Neural cell (in vitro differentiated cells): ENCODE measurements around the gene ACP7. TPM values are rescaled to one million over a fixed set of nuclear protein-coding genes. Genes with fewer than 3 reads are reported as not detected.

ENCODE experiments used
- H2AFZ ChIP-seq: fragments of 200-600, 300-800 bp; sonication (generic), shearing (Covaris generic); 2 replicates; pipeline ENCODE4 v1.6.0; 2014; ENCODE audit warnings: low read depth, mild to moderate bottlenecking, antibody characterized with exemption, low read length, moderate library complexity
- H3F3A ChIP-seq: fragments of 200-600 bp; shearing (Covaris generic); 2 replicates; pipeline ENCODE4 v1.6.1; 2016; ENCODE audit warnings: mild to moderate bottlenecking, moderate library complexity, mixed read lengths, antibody characterized with exemption, low read length; ENCODE audit not compliant: insufficient read depth, poor library complexity, severe bottlenecking
- H3K27ac ChIP-seq: fragments of 200-600, 300-800 bp; sonication (generic), shearing (Covaris generic); 2 replicates; pipeline ENCODE4 v1.5.1; 2014; ENCODE audit warnings: mild to moderate bottlenecking, low read length, moderate library complexity
- H3K27me3 ChIP-seq: fragments of 300-800, 200-600 bp; sonication (generic), shearing (Covaris generic); 2 replicates; pipeline ENCODE4 v1.6.0; 2014; ENCODE audit warnings: mild to moderate bottlenecking, low read depth, low read length, moderate library complexity; ENCODE audit not compliant: insufficient read depth
- H3K36me3 ChIP-seq: fragments of 300-800, 200-600 bp; sonication (generic), shearing (Covaris generic); 2 replicates; pipeline ENCODE4 v1.5.1; 2014; ENCODE audit warnings: mild to moderate bottlenecking, antibody characterized with exemption, low read length, moderate library complexity; ENCODE audit not compliant: insufficient read depth
- H3K4me2 ChIP-seq: fragments of 300-800, 200-600 bp; sonication (generic), shearing (Covaris generic); 2 replicates; pipeline ENCODE4 v1.6.0; 2014; ENCODE audit warnings: mild to moderate bottlenecking, low read length
- H3K4me3 ChIP-seq: fragments of 300-800, 200-600 bp; sonication (generic), shearing (Covaris generic); 2 replicates; pipeline ENCODE4 v1.5.1; 2014; ENCODE audit warnings: mild to moderate bottlenecking, low read length, moderate library complexity
- H3K79me2 ChIP-seq: fragments of 200-600 bp; shearing (Covaris generic); replicated peaks from 2 replicates; pipeline ENCODE4 v1.6.0; 2014; ENCODE audit warnings: mild to moderate bottlenecking, low read length, moderate library complexity; ENCODE audit not compliant: insufficient read depth
- H3K9ac ChIP-seq: fragments of 300-800, 200-600 bp; sonication (generic), shearing (Covaris generic); 2 replicates; pipeline ENCODE4 v1.6.1; 2016; ENCODE audit warnings: mild to moderate bottlenecking, low read length, mixed read lengths
- H3K9me2 ChIP-seq: fragments of 200-600 bp; shearing (Covaris generic); 2 replicates; pipeline ENCODE4 v1.6.1; 2016; ENCODE audit warnings: mild to moderate bottlenecking, low read length, mixed read lengths; ENCODE audit not compliant: insufficient read depth
- H3K9me3 ChIP-seq: fragments of 200-600, 300-800 bp; sonication (generic), shearing (Covaris generic); 2 replicates; pipeline ENCODE4 v1.6.1; 2016; ENCODE audit warnings: mild to moderate bottlenecking, mixed run types, low read length, moderate library complexity, mixed read lengths
- H4K20me1 ChIP-seq: fragments of 200-600 bp; shearing (Covaris generic); 2 replicates; pipeline ENCODE4 v1.6.1; 2016; ENCODE audit warnings: mild to moderate bottlenecking, mixed run types; ENCODE audit not compliant: insufficient read depth
- EP300 ChIP-seq: fragments of 450-650 bp; conservative IDR thresholded peaks from 2 replicates; pipeline ENCODE4 v1.6.1; 2014; ENCODE audit warnings: antibody characterized with exemption, mild to moderate bottlenecking, moderate library complexity; ENCODE audit not compliant: poor library complexity, severe bottlenecking
- EZH2 ChIP-seq: fragments of 200-600, 300-800 bp; shearing (Covaris generic), sonication (generic); IDR thresholded peaks from 2 replicates; pipeline ENCODE4 v1.6.1; 2014; ENCODE audit warnings: antibody characterized with exemption, low read length, borderline replicate concordance, mild to moderate bottlenecking; ENCODE audit not compliant: insufficient read depth, poor library complexity, severe bottlenecking
- MXI1 ChIP-seq: fragments of 450-650 bp; conservative IDR thresholded peaks from 2 replicates; pipeline ENCODE4 v1.6.1; 2014; ENCODE audit warnings: antibody characterized with exemption, mild to moderate bottlenecking; ENCODE audit not compliant: poor library complexity, severe bottlenecking
- POLR2AphosphoS5 ChIP-seq: IDR thresholded peaks from 2 replicates; pipeline ENCODE4 v1.6.1; 2012
- RAD21 ChIP-seq: fragments of 450-650 bp; conservative IDR thresholded peaks from 2 replicates; pipeline ENCODE4 v1.6.1; 2014; ENCODE audit warnings: antibody characterized with exemption, mild to moderate bottlenecking, moderate library complexity
- REST ChIP-seq: IDR thresholded peaks from 2 replicates; pipeline ENCODE4 v1.6.1; 2012; ENCODE audit warnings: borderline replicate concordance
- SMC3 ChIP-seq: fragments of 450-650 bp; conservative IDR thresholded peaks from 2 replicates; pipeline ENCODE4 v1.6.1; 2014; ENCODE audit warnings: antibody characterized with exemption, mild to moderate bottlenecking, moderate library complexity; ENCODE audit not compliant: poor library complexity
- TAF1 ChIP-seq: IDR thresholded peaks from 2 replicates; pipeline ENCODE4 v1.6.1; 2012; ENCODE audit warnings: low read depth
- polyA plus RNA-seq: library from polyadenylated mRNA; depleted of rRNA; stranded (reverse); fragments of >200 nt; gene quantifications from 2 replicates; pipeline ENCODE4 v1.2.3, GENCODE V29; 2014
- TF ChIP-seq, protein P1 (sequence below): fragments of 450-650 bp; IDR thresholded peaks from 2 replicates; pipeline ENCODE4 v1.5.1; 2014; ENCODE audit warnings: antibody characterized with exemption, mild to moderate bottlenecking, moderate library complexity; ENCODE audit not compliant: poor library complexity, severe bottlenecking

The ACP7 gene
- polyA plus RNA-seq, 1 donor from 2014 or later: not detected

GRCh38 chr19:39037194-39037593, 47.0 kb upstream of the ACP7 start:
- Histone ChIP-seq H3K4me3 (no peak overlapping the region), H3K9ac (no peak overlapping the region), H3F3A (no peaks in the 10 kb centered on the region), H3K27ac (no peak overlapping the region), H3K27me3 (peaks cover 8% of the 10 kb centered on the region), H2AFZ (no peak overlapping the region), H3K9me2 (no peaks in the 10 kb centered on the region), H4K20me1 (no peaks in the 10 kb centered on the region), H3K4me2 (no peak overlapping the region), H3K79me2 (no peaks in the 10 kb centered on the region), H3K36me3 (no peaks in the 10 kb centered on the region), H3K9me3 (no peaks in the 10 kb centered on the region)
- no peak for TF ChIP-seq REST
- TF ChIP-seq EP300: no peak
- TF ChIP-seq POLR2AphosphoS5: no peak
- no peak for TF ChIP-seq SMC3
- TF ChIP-seq, protein P1, sequence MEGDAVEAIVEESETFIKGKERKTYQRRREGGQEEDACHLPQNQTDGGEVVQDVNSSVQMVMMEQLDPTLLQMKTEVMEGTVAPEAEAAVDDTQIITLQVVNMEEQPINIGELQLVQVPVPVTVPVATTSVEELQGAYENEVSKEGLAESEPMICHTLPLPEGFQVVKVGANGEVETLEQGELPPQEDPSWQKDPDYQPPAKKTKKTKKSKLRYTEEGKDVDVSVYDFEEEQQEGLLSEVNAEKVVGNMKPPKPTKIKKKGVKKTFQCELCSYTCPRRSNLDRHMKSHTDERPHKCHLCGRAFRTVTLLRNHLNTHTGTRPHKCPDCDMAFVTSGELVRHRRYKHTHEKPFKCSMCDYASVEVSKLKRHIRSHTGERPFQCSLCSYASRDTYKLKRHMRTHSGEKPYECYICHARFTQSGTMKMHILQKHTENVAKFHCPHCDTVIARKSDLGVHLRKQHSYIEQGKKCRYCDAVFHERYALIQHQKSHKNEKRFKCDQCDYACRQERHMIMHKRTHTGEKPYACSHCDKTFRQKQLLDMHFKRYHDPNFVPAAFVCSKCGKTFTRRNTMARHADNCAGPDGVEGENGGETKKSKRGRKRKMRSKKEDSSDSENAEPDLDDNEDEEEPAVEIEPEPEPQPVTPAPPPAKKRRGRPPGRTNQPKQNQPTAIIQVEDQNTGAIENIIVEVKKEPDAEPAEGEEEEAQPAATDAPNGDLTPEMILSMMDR: no peak
- TF ChIP-seq MXI1: no peak
- no peak for TF ChIP-seq EZH2
- TF ChIP-seq RAD21: no peak
- TF ChIP-seq TAF1: no peak

DNA sequence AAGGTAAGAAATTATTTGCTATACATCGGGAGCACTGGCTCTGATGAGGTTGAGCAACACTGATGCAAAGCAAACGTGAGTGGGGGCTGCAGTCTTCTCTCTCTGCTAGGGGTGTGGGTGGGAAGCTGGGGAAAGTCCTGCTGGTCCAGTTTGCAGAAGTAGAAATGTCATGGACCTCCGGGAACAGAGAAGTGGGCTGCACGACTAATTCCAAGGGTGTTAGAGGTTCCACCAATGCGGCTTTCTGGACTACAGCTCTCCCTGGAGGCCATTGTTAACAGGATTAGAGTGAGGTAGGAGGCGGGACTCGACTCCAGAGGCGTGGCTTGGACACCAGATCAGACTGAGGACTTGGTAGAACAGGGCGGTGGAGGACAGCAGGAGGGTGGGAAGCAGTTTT, 46.1 kb upstream of the ACP7 start:
- Histone ChIP-seq H3K9ac (no peak overlapping the region), H3K4me3 (no peak overlapping the region), H4K20me1 (no peaks in the 10 kb centered on the region), H3F3A (no peaks in the 10 kb centered on the region), H3K9me2 (no peaks in the 10 kb centered on the region), H3K27me3 (no peaks in the 10 kb centered on the region), H3K4me2 (no peak overlapping the region), H3K27ac (no peak overlapping the region), H3K9me3 (no peaks in the 10 kb centered on the region), H3K36me3 (no peaks in the 10 kb centered on the region), H3K79me2 (no peaks in the 10 kb centered on the region), H2AFZ (no peak overlapping the region)
- TF ChIP-seq EZH2 (no peak), EP300 (no peak), REST (no peak), RAD21 (no peak)
- TF ChIP-seq, protein P1: no peak
